A549 (cell line): Measurements from ENCODE around the gene NUMB. TPM values are rescaled to one million over a fixed set of nuclear protein-coding genes. Genes with fewer than 3 reads are reported as not detected.
A peak's percentile ranks its signal among the peaks of the same experiment; 100 is the strongest.

ENCODE experiments used
- ATAC-seq, 2 experiments: fragments of 200-7000 bp in 1 of 2; fragments of >200 bp in 1 of 2; cut with Nextera tagmentation in 1 of 2; cut with Tn5 transposase in 1 of 2; 3 replicates each; pipeline versions ENCODE4 v1.8.0 to v1.9.1; 2018 to 2020; ENCODE audit warnings: mild to moderate bottlenecking in 1 of 2, moderate library complexity in 1 of 2
- CTCF ChIA-PET: fragments of 300-600 bp; sonication (Branson Sonifier 250); formaldehyde crosslinking; extraction: SDS; loops from one replicate; lab custom pipeline; 2021; ENCODE audit warnings: antibody characterized with exemption, inconsistent platforms; lab: Yijun Ruan, JAX
- POLR2A ChIA-PET: fragments of 350-600 bp; formaldehyde crosslinking; extraction: SDS; loops from one replicate; lab custom pipeline; 2021; ENCODE audit warnings: antibody characterized with exemption, inconsistent platforms; lab: Yijun Ruan, JAX
- DNase-seq, 2 experiments: peaks; one replicate each; pipeline versions ENCODE4 v3.0.0 to v3.0.0-alpha.2; 2011 to 2016; ENCODE audit warnings: low read depth in 1 of 2, low spot score in 1 of 2
- FAIRE-seq: peaks from 2 replicates; lab custom pipeline; 2011; peaks lifted over from hg19 to GRCh38; lab: Jason Lieb, UNC
- H3K27ac ChIP-seq, 2 experiments: fragments of >200 bp; sonication (Bioruptor Twin); formaldehyde crosslinking; 3 replicates each; pipeline ENCODE4 v1.5.1; 2016 to 2017
- H3K4me1 ChIP-seq: fragments of >200 bp; sonication (Bioruptor Twin); formaldehyde crosslinking; 3 replicates; pipeline ENCODE4 v1.6.1; 2016
- H3K4me2 ChIP-seq: fragments of >200 bp; sonication (Bioruptor Twin); formaldehyde crosslinking; 3 replicates; pipeline ENCODE4 v1.6.1; 2016
- H3K4me3 ChIP-seq: fragments of >200 bp; sonication (Bioruptor Twin); formaldehyde crosslinking; 3 replicates; pipeline ENCODE4 v1.5.1; 2016
- H3K9me3 ChIP-seq: fragments of >200 bp; sonication (Bioruptor Twin); formaldehyde crosslinking; 3 replicates; pipeline ENCODE4 v1.6.1; 2016
- CHD4 ChIP-seq: fragments of 200-600 bp; sonication (generic); IDR thresholded peaks from 2 replicates; pipeline ENCODE4 v1.6.1; 2016; ENCODE audit warnings: antibody characterized with exemption, mild to moderate bottlenecking, borderline replicate concordance
- EP300 ChIP-seq, 2 experiments: fragments of >200 bp; sonication (Bioruptor Twin); formaldehyde crosslinking; IDR thresholded peaks; 2 replicates in 1 of 2; 3 replicates in 1 of 2; pipeline ENCODE4 v1.6.1; 2016 to 2017
- JUN ChIP-seq, 2 experiments: fragments of >200 bp; sonication (Bioruptor Twin); formaldehyde crosslinking; IDR thresholded peaks; 2 replicates in 1 of 2; 3 replicates in 1 of 2; pipeline ENCODE4 v1.6.1; 2016 to 2017
- KDM5A ChIP-seq: fragments of 200-600 bp; sonication (generic); IDR thresholded peaks from 2 replicates; pipeline ENCODE4 v1.6.1; 2016; ENCODE audit warnings: antibody characterized with exemption, mild to moderate bottlenecking
- MAFK ChIP-seq: fragments of 450-650 bp; IDR thresholded peaks from 2 replicates; pipeline ENCODE4 v1.6.1; 2014; ENCODE audit not compliant: partially characterized antibody
- PHF8 ChIP-seq: fragments of 200-600 bp; sonication (generic); IDR thresholded peaks from 2 replicates; pipeline ENCODE4 v1.6.1; 2016; ENCODE audit warnings: low read depth, mild to moderate bottlenecking, antibody characterized with exemption, moderate library complexity, borderline replicate concordance
- POLR2A ChIP-seq: IDR thresholded peaks from 2 replicates; pipeline ENCODE4 v1.6.1; 2012; ENCODE audit warnings: mild to moderate bottlenecking, low read length
- RFX5 ChIP-seq: fragments of 450-650 bp; IDR thresholded peaks from 2 replicates; pipeline ENCODE4 v1.7.1; 2014; ENCODE audit warnings: antibody characterized with exemption, mild to moderate bottlenecking, moderate library complexity
- RNF2 ChIP-seq: fragments of 200-600 bp; sonication (generic); IDR thresholded peaks from 2 replicates; pipeline ENCODE4 v1.6.1; 2016; ENCODE audit warnings: low read depth, mild to moderate bottlenecking, antibody characterized with exemption, moderate library complexity, borderline replicate concordance
- SMC3 ChIP-seq: fragments of >200 bp; sonication (Bioruptor Twin); formaldehyde crosslinking; IDR thresholded peaks from 3 replicates; pipeline ENCODE4 v1.6.1; 2018; ENCODE audit warnings: inconsistent platforms
- ZC3H11A ChIP-seq: fragments of 450-650 bp; IDR thresholded peaks from 2 replicates; pipeline ENCODE4 v1.6.1; 2014; ENCODE audit warnings: antibody characterized with exemption, mild to moderate bottlenecking
- ZSCAN20 ChIP-seq: fragments of 250-450 bp; sonication (Bioruptor Pico); IDR thresholded peaks from 2 replicates; pipeline ENCODE4 v1.8.0; 2022; ENCODE audit warnings: mild to moderate bottlenecking, moderate library complexity
- WGBS: methylation state at CpG from one replicate; pipeline ENCODE4 v1.1.6; 2017; ENCODE audit errors: missing lambda C conversion rate; 5-methylcytosine and 5-hydroxymethylcytosine counted together
- polyA plus RNA-seq, 4 experiments: library from polyadenylated mRNA; depleted of rRNA in 3 of 4; stranded (reverse); fragments of >200 nt; fragmentation: RNase III in 1 of 4; extraction: RNeasy Plus Mini Kit Qiagen cat#74134 plus additional on column Dnase treatment in 1 of 4; gene quantifications; 2 replicates in 3 of 4; 3 replicates in 1 of 4; pipeline ENCODE4 v1.2.3, GENCODE V29; 2011 to 2017
- TF ChIP-seq, protein P1 (sequence below): IDR thresholded peaks from 2 replicates; pipeline ENCODE4 v1.6.1; 2012; ENCODE audit warnings: low read depth, borderline replicate concordance
- TF ChIP-seq, protein P2 (sequence below): fragments of 150-350 bp; IDR thresholded peaks from 2 replicates; pipeline ENCODE4 v1.6.1; 2014; ENCODE audit warnings: low read depth, mild to moderate bottlenecking, low read length
- TF ChIP-seq, protein P3 (sequence below): IDR thresholded peaks from 2 replicates; pipeline ENCODE4 v1.6.1; 2012
- TF ChIP-seq, protein P4 (sequence below): fragments of >200 bp; sonication (Bioruptor Twin); formaldehyde crosslinking; IDR thresholded peaks from 3 replicates; pipeline ENCODE4 v1.5.1; 2016
- TF ChIP-seq, protein P5 (sequence below): fragments of >200 bp; sonication (Bioruptor Twin); formaldehyde crosslinking; IDR thresholded peaks from 3 replicates; pipeline ENCODE4 v1.6.1; 2016

The NUMB gene
- polyA plus RNA-seq, 2 of the 4 experiments (the other 2 are of a cell fraction): 40.8 to 151 TPM

DNA sequence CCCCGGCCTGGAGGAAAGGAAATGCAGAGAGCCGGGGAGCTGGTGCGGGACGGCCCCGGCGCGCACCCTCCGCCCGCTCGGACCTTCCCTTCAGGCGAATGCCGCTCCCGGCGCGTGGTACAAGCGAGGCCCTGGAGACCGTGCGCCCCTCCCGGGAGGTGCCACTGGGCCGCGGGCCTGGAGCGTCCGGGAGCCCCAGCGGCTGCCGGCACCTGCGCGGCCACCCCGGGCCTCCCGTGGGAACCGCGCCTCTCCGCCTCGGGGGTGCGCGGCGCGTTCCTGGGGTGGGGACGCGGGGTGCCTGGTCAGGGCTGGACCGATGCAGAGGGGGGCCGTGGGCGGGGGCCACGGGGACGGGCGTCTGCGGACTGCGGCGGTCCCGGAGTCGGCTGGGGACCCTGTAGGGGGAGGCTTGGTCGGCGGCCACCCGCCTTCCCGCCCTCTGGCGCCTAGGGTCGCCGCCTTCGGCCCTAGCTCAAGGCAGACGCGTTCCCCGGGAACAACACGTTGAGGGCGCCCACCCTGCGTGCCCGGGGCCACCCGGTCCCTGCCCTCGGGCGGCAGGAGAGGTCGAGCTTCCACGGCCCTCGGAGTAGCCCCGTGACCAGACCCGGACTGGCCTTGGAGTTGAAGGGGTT, 220.4 kb downstream of the NUMB start:
- Histone ChIP-seq H3K4me3 (peak overlapping the region; percentile 75), H3K9me3 (no peaks in the 10 kb centered on the region)
- WGBS: 8% methylated on average over 24 of the region's 73 CpGs
- CTCF ChIA-PET: interaction anchor here (0.7 to 1.6 kb wide), 4 partner anchors 9 to 235 kb away, joined by 3 to 7 read pairs (median 4); no protein-coding TSS in a partner anchor
- peak; percentile 50 to 67 for ATAC-seq
- 0 out of 2 replicates have a peak, but pooled peaks have one; percentile 16 for TF ChIP-seq RNF2
- TF ChIP-seq, protein P1, sequence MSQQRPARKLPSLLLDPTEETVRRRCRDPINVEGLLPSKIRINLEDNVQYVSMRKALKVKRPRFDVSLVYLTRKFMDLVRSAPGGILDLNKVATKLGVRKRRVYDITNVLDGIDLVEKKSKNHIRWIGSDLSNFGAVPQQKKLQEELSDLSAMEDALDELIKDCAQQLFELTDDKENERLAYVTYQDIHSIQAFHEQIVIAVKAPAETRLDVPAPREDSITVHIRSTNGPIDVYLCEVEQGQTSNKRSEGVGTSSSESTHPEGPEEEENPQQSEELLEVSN: peak; percentile 51; the same call in 1 of the 2 replicates
- TF ChIP-seq, protein P2, sequence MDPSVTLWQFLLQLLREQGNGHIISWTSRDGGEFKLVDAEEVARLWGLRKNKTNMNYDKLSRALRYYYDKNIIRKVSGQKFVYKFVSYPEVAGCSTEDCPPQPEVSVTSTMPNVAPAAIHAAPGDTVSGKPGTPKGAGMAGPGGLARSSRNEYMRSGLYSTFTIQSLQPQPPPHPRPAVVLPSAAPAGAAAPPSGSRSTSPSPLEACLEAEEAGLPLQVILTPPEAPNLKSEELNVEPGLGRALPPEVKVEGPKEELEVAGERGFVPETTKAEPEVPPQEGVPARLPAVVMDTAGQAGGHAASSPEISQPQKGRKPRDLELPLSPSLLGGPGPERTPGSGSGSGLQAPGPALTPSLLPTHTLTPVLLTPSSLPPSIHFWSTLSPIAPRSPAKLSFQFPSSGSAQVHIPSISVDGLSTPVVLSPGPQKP: no peak
- TF ChIP-seq, all 56 proteins: peak for 2
- H3K4me1 ChIP-seq: peaks cover 33% of the 10 kb centered on the region
- DNase-seq (peak in 1 of 2 experiments; percentile 48), FAIRE-seq (no peak)
- H3K4me2 ChIP-seq: peak overlapping the region; percentile 87
- POLR2A ChIA-PET: interaction anchor here (0.7 kb wide), 1 partner anchor 253 kb away, joined by 3 read pairs; the partner anchor contains the start of gene RIOX1
- peak overlapping the region; percentile 79 to 94 for H3K27ac ChIP-seq

DNA sequence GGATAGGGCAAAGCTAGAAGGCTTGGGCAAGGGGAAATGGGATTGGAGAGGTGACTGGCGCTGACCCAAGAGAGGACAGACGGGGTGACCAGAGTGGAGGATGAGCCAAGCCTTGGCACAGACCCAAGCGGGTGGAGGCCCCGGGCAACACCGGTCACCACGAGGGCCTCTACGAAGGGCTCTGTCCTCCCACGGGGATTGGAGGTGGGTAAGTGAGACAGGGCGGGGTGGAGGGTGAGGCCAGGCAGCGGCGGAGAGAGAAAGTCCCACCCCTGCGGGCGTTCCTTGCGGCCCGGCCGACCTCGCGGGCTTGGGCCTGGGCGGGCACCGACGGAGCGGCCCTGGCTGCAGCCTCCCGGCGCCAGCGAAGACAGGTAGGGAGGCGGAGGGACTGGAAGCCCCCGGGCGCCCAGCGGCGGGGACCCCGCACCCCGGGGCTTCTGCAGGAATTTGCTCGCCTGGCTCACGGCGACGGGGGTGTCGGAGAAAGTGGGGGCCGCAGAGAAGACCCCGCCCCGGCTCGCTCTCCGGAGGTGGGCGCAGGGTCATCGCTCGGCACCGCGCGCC, 221.0 kb downstream of the NUMB start, which contains the start of gene PAPLN:
Gene PAPLN (plus strand): TSS at position 288 of the 567 bp plus-strand sequence. CDS start 2,273 bp downstream, outside the sequence.
- TF ChIP-seq, protein P3, sequence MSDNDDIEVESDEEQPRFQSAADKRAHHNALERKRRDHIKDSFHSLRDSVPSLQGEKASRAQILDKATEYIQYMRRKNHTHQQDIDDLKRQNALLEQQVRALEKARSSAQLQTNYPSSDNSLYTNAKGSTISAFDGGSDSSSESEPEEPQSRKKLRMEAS: peak; percentile 47
- TF ChIP-seq RFX5 (no peak), RNF2 (no peak), ZSCAN20 (CRISPR knock-in tag) (no peak), PHF8 (peak; percentile 33; the same call in 1 of the 2 replicates), POLR2A (peak; percentile 34; the same call in 1 of the 2 replicates), JUN (IDR thresholded peaks at IDR 0.05) (no peak; a peak in 1 of 5 replicates), EP300 (IDR thresholded peaks at IDR 0.05) (no peak)
- TF ChIP-seq, protein P4, sequence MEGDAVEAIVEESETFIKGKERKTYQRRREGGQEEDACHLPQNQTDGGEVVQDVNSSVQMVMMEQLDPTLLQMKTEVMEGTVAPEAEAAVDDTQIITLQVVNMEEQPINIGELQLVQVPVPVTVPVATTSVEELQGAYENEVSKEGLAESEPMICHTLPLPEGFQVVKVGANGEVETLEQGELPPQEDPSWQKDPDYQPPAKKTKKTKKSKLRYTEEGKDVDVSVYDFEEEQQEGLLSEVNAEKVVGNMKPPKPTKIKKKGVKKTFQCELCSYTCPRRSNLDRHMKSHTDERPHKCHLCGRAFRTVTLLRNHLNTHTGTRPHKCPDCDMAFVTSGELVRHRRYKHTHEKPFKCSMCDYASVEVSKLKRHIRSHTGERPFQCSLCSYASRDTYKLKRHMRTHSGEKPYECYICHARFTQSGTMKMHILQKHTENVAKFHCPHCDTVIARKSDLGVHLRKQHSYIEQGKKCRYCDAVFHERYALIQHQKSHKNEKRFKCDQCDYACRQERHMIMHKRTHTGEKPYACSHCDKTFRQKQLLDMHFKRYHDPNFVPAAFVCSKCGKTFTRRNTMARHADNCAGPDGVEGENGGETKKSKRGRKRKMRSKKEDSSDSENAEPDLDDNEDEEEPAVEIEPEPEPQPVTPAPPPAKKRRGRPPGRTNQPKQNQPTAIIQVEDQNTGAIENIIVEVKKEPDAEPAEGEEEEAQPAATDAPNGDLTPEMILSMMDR: no peak
- TF ChIP-seq, protein P1: 0 out of 2 replicates have a peak, but pooled peaks have one; percentile 28
- 8% methylated on average over 11 of the region's 48 CpGs for WGBS
- POLR2A ChIA-PET: interaction anchor here (0.7 kb wide), 1 partner anchor 253 kb away, joined by 3 read pairs; the partner anchor contains the start of gene RIOX1

DNA sequence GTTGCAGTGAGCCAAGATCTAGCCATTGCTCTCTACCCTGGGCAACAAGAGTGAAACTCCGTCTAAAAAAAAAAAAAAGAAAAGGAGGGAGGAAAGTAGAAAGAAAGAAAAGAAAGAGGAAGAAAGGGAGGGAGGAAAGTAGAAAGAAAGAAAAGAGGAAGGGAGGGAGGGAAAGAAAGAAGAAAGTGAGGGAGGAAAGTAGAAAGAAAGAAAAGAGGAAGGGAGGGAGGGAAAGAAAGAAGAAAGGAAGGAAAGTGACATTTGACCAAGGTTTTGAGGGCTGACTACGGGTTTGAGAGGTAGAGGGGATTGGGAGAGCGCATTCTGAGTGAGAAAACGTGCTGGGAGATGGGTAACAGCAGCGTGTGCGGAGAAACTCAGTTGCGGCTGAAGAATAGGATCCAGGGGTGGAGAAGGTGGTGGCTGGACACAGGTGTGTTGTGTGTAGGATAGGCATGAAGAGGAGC, 221.6 kb downstream of the NUMB start:
- Histone ChIP-seq H3K4me3 (peak overlapping the region; percentile 75), H3K27ac (peak overlapping the region in 1 of 2 experiments; percentile 94; a peak in 4 of 6 replicates), H3K4me2 (peak overlapping the region; percentile 87), H3K4me1 (peaks cover 41% of the 10 kb centered on the region), H3K9me3 (no peaks in the 10 kb centered on the region)
- FAIRE-seq: no peak
- no peak for DNase-seq
- POLR2A ChIA-PET: no interaction called here
- TF ChIP-seq SMC3: no peak
- TF ChIP-seq, protein P1: no peak
- no peak for TF ChIP-seq JUN (IDR thresholded peaks at IDR 0.05)
- no peak for TF ChIP-seq ZSCAN20 (CRISPR knock-in tag)
- TF ChIP-seq, protein P5, sequence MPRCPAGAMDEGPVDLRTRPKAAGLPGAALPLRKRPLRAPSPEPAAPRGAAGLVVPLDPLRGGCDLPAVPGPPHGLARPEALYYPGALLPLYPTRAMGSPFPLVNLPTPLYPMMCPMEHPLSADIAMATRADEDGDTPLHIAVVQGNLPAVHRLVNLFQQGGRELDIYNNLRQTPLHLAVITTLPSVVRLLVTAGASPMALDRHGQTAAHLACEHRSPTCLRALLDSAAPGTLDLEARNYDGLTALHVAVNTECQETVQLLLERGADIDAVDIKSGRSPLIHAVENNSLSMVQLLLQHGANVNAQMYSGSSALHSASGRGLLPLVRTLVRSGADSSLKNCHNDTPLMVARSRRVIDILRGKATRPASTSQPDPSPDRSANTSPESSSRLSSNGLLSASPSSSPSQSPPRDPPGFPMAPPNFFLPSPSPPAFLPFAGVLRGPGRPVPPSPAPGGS: no peak
- no peak for TF ChIP-seq KDM5A
- TF ChIP-seq CHD4: no peak
- TF ChIP-seq ZC3H11A: no peak
- TF ChIP-seq MAFK: no peak
- no peak; a peak in 1 of 6 replicates for ATAC-seq
- CTCF ChIA-PET: interaction anchor here (0.6 to 1.0 kb wide), 2 partner anchors 40 to 63 kb away, joined by 3 read pairs; no protein-coding TSS in a partner anchor
- 85% methylated on average over 7 of the region's 7 CpGs for WGBS

More for the DNA sequence above, 221.0 kb downstream of the NUMB start, which contains the start of gene PAPLN:
- Histone ChIP-seq H3K4me2 (peak within 1 kb of the TSS; percentile 87), H3K27ac (peak within 1 kb of the TSS; percentile 79 to 94), H3K9me3 (no peaks in the 10 kb centered on the region), H3K4me3 (peak within 1 kb of the TSS; percentile 75), H3K4me1 (peaks cover 36% of the 10 kb centered on the region)
- DNase-seq: peak; percentile 68 to 80
- peak; percentile 70 to 84 for ATAC-seq
- FAIRE-seq: no peak
- CTCF ChIA-PET: no interaction called here
